GM12878 (cell line): Measurements from ENCODE around the gene MYCBP.

Source experiments
- CTCF ChIP-seq, 3 experiments: IDR thresholded peaks in 2 of 3; conservative IDR thresholded peaks in 1 of 3; 2 replicates each; pipeline ENCODE4 v1.5.1; 2011; ENCODE audit warnings: low read depth in 3 of 3, low read length in 3 of 3, mild to moderate bottlenecking in 3 of 3, control low read depth in 2 of 3, moderate library complexity in 2 of 3, inconsistent platforms in 1 of 3, mixed read lengths in 1 of 3; ENCODE audit not compliant: control insufficient read depth in 2 of 3, insufficient read depth in 1 of 3; ENCODE audit errors: extremely low read depth in 1 of 3
- PBX3 ChIP-seq: IDR thresholded peaks from 2 replicates; pipeline ENCODE4 v1.6.1; 2011; ENCODE audit warnings: mild to moderate bottlenecking, low read depth, low read length, moderate library complexity; ENCODE audit not compliant: insufficient replicate concordance

DNA sequence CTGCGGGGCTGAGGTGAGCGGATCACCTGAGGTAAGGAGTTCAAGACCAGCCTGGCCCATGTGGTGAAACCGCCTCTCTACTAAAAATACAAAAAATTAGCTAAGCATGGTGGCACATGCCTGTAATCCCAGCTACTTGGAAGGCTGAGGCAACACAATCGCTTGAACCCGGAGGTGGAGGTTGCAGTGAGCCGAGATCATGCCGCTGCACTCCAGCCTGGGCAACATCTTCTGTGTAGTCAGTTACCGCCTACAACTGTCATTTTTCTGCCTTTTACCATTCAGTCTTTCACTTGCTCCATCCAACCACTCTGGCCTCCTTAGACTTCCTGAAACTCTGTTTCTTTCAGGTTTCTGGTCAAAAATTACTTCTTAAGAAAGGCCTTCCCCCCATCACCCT is 2.2 kb downstream of the MYCBP start:
- TF ChIP-seq CTCF (IDR thresholded peaks at IDR 0.05 in 2 of 3, conservative IDR thresholded peaks at IDR 0.05 in 1 of 3; ENCODE audit: control insufficient read depth in 2 of 3, extremely low read depth in 1 of 3, insufficient read depth in 1 of 3, low read depth in 3 of 3, low read length in 3 of 3) (no peak), PBX3 (no peak)
